DMS153 treated with DMSO at 0.1 percent for 48 hours (cell line): ENCODE results near the gene MED9.
A peak's percentile ranks its signal among the peaks of the same experiment; 100 is the strongest.

Experiments used
- DNase-seq: peaks from one replicate; lab custom pipeline; 2025; ENCODE audit not compliant: unreplicated experiment; lab: John Stamatoyannopoulos, UW

Gene MED9

GRCh38 chr17:17487998-17488397 is 11.2 kb downstream of the MED9 start:
- DNase-seq, result no peak

- DNase-seq, result no peak
These were observed 14.3 kb downstream of the MED9 start for GRCh38 chr17:17491031-17491471.

DNA sequence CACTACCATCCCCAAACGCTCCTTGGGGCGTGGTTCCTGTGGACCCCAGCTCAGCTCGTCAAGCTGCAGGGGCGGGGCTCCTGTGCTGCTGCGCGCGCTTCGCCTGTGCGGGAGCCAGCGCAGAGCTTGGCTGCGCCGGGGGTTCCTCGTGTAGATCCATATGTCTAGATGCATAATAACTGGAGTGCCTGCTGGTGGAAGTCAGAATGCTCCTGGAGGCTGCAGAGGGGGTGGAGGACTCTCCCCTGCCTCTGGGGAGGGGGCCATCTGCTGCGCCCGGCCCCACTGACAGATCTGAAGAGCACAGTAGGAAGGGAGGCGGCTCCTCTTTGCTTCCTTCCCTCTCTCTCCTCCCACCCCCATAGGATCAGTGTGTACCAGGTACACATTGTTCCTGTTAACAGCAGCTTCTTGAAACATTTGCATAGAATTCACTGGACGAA is 14.8 kb downstream of the MED9 start:
- DNase-seq, result no peak

- no peak for DNase-seq
These were observed 15.3 kb downstream of the MED9 start for GRCh38 chr17:17492085-17492484.

- no peak for DNase-seq
These were observed 15.8 kb downstream of the MED9 start for GRCh38 chr17:17492571-17492970.

GRCh38 chr17:17493249-17493985 is 16.6 kb downstream of the MED9 start:
- DNase-seq, result no peak

DNA sequence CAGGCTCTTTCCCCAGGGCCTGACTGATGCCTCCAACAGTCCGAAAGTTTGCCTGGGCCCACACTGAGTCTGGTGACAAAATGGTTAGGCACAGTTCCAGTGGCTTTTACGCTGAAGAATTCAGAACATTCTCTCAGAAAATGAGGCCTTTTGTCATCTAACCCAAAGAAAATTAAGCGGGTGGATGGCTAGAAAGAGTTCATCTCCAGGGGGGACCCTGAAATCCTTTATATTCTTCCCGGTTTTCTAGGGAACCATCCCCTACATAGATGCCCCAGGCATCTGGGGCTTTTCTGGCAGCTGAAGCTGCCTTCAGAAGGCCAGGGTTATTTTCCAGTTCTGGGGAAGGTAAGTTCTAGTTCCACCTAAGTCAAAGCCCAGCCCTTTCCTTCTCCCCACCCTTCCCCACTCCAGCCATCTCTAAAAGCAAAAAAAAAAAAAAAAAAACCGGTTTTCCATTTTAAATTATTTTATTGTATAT is 17.2 kb downstream of the MED9 start:
- DNase-seq, result no peak

- DNase-seq, result no peak
These were observed 17.7 kb downstream of the MED9 start for GRCh38 chr17:17494499-17494869.

DNA sequence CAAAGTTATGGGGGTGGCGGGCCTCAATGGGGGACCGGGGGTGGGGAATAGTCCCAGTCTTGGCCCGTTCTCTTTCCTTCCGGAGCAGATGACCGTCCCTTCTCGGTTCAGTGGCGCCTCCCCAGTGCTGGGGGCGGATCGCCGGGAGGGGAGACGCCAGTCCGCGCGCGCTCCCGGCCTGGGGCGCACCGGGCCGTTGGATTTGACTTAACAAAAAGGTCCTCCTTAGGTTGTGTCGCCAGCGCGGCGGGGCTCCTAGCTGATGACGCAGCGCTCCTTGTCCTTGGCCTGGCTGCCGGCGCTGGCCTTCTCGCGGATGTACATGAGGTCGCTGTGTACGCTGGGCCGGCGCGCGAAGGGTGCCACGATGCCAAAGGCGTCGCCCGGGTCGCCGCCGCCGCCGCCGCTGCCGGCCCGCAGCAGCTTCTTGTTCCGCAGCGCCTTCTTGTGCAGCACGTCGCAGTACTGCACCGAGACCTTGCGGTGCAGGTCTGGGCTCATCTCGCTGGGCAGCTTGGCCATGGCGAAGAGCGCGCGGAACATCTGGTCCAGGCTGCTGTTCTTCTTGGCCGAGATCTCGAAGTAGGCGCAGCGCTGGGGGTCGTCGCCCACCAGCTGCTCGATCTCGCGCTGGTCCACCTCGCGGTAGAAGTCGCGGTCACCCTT is 18.2 kb downstream of the MED9 start:
- DNase-seq, result no peak

- no peak for DNase-seq
These were observed 18.9 kb downstream of the MED9 start for GRCh38 chr17:17495536-17496188.

DNA sequence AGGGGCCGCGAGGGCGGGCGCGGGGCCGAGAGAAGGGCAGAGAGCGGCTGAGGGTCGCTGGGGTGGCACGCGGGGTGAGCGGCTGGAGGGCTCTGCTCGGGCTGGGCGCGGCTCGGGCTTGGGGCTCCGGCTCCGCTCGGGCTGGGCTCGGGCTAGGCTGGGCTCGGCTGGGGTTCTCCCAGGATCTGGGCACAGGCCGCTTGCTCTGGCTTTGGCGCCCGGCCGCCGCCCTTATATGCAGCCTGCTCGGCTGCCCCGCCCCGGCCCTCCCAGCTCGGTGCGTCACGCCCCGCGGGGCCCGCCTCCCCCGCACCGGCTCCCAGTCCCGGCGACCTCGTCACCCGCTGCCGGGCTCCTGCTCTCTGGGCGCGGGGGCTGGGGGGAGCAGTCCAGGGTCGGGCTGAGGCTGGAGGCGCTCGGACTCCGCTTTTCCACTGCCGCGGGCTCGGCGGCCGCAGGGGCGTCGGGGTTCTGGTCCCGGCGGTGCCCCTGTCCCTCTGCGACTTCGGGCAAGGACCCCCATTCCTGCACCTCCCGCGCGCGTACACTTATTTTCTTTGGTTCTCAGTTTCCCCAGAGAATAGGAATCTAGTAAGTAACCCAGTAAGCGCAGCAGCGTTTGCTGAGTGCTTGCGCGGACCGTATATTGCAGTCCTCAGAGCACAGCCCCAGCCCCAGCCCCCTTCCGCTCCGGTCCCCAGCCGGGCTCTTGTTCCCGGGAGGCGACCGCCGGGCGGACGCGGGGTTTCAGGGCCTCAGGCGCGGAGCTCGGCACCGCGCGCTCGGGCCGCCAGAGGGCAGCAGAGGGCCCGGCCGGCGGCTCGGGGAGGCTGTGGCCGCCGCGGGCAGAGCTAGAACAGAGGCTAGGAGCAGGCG is 19.6 kb downstream of the MED9 start, which contains the start of gene RASD1:
Gene RASD1, minus strand, starts transcription at position 207 of the 876 bp plus-strand sequence. CDS start 214 bp downstream, outside the sequence.
- peak; percentile 21 for DNase-seq

- no peak for DNase-seq
These were observed 20.5 kb downstream of the MED9 start for GRCh38 chr17:17497065-17497844.

GRCh38 chr17:17497845-17498520 is 21.2 kb downstream of the MED9 start:
- no peak for DNase-seq

DNA sequence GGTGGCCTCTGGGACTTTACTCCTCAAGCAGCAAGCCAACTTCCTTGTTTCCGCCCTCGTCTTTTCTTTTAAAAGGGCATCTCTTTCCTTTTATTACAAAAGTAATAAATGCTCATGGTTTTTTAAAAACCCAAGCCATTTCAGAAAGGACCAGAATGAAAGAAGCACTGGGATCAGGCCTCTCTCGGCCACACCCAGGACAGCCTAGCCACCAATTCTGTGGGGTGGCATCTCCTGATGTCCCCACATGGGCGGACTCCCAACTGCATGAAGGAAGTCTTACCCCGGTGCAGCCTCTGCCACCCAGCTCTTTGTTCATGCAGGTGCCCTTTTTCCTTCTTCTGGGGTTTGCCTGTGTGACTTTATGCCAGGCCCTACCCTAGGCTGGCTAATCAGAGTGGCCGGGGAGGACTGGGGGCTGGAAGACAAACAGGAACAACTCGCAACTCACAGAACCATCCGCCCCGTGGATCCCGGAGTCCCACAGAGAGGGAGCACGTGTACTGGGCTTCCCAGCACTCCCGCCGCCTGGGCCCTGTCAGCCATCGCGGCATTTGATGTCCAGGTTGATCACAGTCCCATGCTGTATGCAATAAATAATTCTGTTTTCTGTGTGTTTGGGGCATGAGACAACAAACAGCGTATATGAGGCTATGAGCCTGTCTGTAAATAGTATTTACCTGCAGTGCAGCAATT is 22.0 kb downstream of the MED9 start:
- no peak for DNase-seq

DNA sequence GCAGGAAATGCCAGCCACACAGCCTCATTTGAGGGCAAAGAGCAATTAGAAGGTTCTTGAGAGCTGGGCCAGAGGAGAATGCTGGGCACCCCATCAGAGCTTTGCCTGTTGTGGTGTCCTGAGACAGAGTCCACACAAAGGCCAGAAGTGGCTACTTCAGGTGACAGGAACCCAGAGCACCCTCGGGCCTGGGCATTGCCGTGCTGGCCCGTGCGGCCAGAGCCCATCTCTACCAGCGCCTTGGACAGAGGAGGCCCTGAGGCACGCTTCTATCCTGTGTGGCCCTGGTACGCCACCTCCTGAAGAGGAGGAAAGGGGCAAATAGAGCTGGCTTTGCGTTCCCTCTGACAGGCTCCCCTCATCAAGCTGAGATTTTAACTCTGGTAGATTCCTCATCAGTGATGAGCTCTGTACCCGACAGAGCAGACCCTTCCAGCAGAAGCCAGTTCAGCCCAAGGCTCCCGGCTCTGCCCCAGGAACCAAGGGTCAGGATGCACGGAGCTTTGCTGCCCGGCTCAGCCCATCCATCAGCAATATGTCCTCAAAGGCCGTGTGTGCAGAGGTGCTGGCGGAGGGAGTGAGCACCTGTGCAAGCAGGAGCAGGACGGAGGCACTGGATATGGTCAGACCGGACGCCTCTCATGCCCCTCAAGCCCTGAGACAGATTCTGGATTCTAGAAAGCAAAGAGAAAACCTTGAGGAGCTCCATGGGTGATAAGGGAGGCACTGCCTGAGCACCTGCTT is 22.8 kb downstream of the MED9 start:
- no peak for DNase-seq

DNA sequence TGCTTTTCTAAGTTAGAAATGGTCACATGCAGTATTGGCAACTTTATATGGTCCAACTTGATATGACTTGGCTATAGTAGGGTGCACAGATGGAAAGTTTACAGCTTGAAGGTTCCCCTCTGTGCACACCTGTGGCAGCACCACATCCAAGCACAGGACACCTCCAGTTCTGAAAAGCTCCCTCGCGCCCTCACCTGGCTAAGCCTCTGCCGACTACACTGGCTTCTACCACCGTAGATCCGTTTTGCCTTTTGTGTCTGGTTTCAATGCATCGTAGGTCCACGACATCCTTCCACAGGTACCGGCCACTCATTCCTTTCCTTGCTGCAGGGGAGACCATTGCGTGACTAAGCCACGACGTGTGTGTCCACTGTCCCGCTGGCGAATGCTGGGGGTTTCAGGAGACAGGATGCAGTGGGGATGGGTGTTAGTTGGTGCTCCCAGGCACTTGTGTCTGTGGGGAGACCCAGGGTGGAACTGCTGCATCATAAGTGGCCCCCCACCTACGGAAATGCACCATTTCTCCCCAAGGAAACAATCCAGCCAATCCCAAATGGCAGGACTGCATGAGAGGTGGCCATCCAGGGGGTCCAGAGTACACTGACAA is 24.3 kb downstream of the MED9 start:
- no peak for DNase-seq

- no peak for DNase-seq
These were observed 26.2 kb downstream of the MED9 start for GRCh38 chr17:17502741-17503565.
